ENCODE data around the gene UVRAG.

The UVRAG gene

GRCh38 chr11:75820645-75821044 lies 5.6 kb downstream of the UVRAG start:
- Histone ChIP-seq H3K9me3 (ENCODE audit: control insufficient read depth in 2 of 2, low read length in 2 of 2) (no peaks in the 10 kb centered on the region), H3K27me3 (ENCODE audit: control insufficient read depth in 2 of 2, insufficient read depth in 2 of 2, low read length in 2 of 2) (no peaks in the 10 kb centered on the region), H3K9ac (ENCODE audit: low read depth in 1 of 2, low read length in 2 of 2) (no peak overlapping the region), H3K4me3 (ENCODE audit: low read length in 2 of 2) (no peak overlapping the region), H3K4me1 (ENCODE audit: control insufficient read depth in 2 of 2, insufficient read depth in 2 of 2, low read length in 2 of 2) (peaks cover 9 to 27% of the 10 kb centered on the region in 2 donors), H3K27ac (ENCODE audit: low read depth in 2 of 2, low read length in 2 of 2) (no peak overlapping the region), H3K36me3 (ENCODE audit: control insufficient read depth in 2 of 2, insufficient read depth in 2 of 2, low read length in 2 of 2) (no peaks in the 10 kb centered on the region)

GRCh38 chr11:75821202-75821601 lies 6.2 kb downstream of the UVRAG start:
- no peak overlapping the region for H3K27ac ChIP-seq (ENCODE audit: low read depth in 2 of 2, low read length in 2 of 2)
- H3K9ac ChIP-seq (ENCODE audit: low read depth in 1 of 2, low read length in 2 of 2), result no peak overlapping the region
- H3K4me1 ChIP-seq (ENCODE audit: control insufficient read depth in 2 of 2, insufficient read depth in 2 of 2, low read length in 2 of 2), result peaks cover 9 to 25% of the 10 kb centered on the region in 2 donors
- no peaks in the 10 kb centered on the region for H3K27me3 ChIP-seq (ENCODE audit: control insufficient read depth in 2 of 2, insufficient read depth in 2 of 2, low read length in 2 of 2)
- H3K9me3 ChIP-seq (ENCODE audit: control insufficient read depth in 2 of 2, low read length in 2 of 2), result no peaks in the 10 kb centered on the region
- H3K4me3 ChIP-seq (ENCODE audit: low read length in 2 of 2), result no peak overlapping the region
- no peaks in the 10 kb centered on the region for H3K36me3 ChIP-seq (ENCODE audit: control insufficient read depth in 2 of 2, insufficient read depth in 2 of 2, low read length in 2 of 2)

GRCh38 chr11:75822541-75822940 lies 7.5 kb downstream of the UVRAG start:
- Histone ChIP-seq H3K36me3 (ENCODE audit: control insufficient read depth in 2 of 2, insufficient read depth in 2 of 2, low read length in 2 of 2) (no peaks in the 10 kb centered on the region), H3K27me3 (ENCODE audit: control insufficient read depth in 2 of 2, insufficient read depth in 2 of 2, low read length in 2 of 2) (no peaks in the 10 kb centered on the region), H3K27ac (ENCODE audit: low read depth in 2 of 2, low read length in 2 of 2) (no peak overlapping the region), H3K4me3 (ENCODE audit: low read length in 2 of 2) (no peak overlapping the region), H3K4me1 (ENCODE audit: control insufficient read depth in 2 of 2, insufficient read depth in 2 of 2, low read length in 2 of 2) (peaks cover 2 to 18% of the 10 kb centered on the region in 2 donors), H3K9ac (ENCODE audit: low read depth in 1 of 2, low read length in 2 of 2) (no peak overlapping the region), H3K9me3 (ENCODE audit: control insufficient read depth in 2 of 2, low read length in 2 of 2) (no peaks in the 10 kb centered on the region)

- H3K4me3 ChIP-seq (ENCODE audit: low read length in 2 of 2), result no peak overlapping the region
- no peak overlapping the region for H3K9ac ChIP-seq (ENCODE audit: low read depth in 1 of 2, low read length in 2 of 2)
- no peaks in the 10 kb centered on the region for H3K27me3 ChIP-seq (ENCODE audit: control insufficient read depth in 2 of 2, insufficient read depth in 2 of 2, low read length in 2 of 2)
- peak overlapping the region in 1 of 2 donors; percentile 6 for H3K27ac ChIP-seq (ENCODE audit: low read depth in 2 of 2, low read length in 2 of 2)
- peaks cover 2 to 18% of the 10 kb centered on the region in 2 donors for H3K4me1 ChIP-seq (ENCODE audit: control insufficient read depth in 2 of 2, insufficient read depth in 2 of 2, low read length in 2 of 2)
- H3K36me3 ChIP-seq (ENCODE audit: control insufficient read depth in 2 of 2, insufficient read depth in 2 of 2, low read length in 2 of 2), result no peaks in the 10 kb centered on the region
- H3K9me3 ChIP-seq (ENCODE audit: control insufficient read depth in 2 of 2, low read length in 2 of 2), result no peaks in the 10 kb centered on the region
Observed at GRCh38 chr11:75823415-75823814, 8.4 kb downstream of the UVRAG start.

- Histone ChIP-seq H3K4me3 (ENCODE audit: low read length in 2 of 2) (no peak overlapping the region), H3K27me3 (ENCODE audit: control insufficient read depth in 2 of 2, insufficient read depth in 2 of 2, low read length in 2 of 2) (no peaks in the 10 kb centered on the region), H3K36me3 (ENCODE audit: control insufficient read depth in 2 of 2, insufficient read depth in 2 of 2, low read length in 2 of 2) (no peaks in the 10 kb centered on the region), H3K4me1 (ENCODE audit: control insufficient read depth in 2 of 2, insufficient read depth in 2 of 2, low read length in 2 of 2) (peaks cover 2 to 18% of the 10 kb centered on the region in 2 donors), H3K9me3 (ENCODE audit: control insufficient read depth in 2 of 2, low read length in 2 of 2) (no peaks in the 10 kb centered on the region), H3K27ac (ENCODE audit: low read depth in 2 of 2, low read length in 2 of 2) (no peak overlapping the region), H3K9ac (ENCODE audit: low read depth in 1 of 2, low read length in 2 of 2) (no peak overlapping the region)
Observed at GRCh38 chr11:75823946-75824345, 8.9 kb downstream of the UVRAG start.

- peak overlapping the region in 1 of 2 donors; percentile 13 for H3K4me3 ChIP-seq (ENCODE audit: low read length in 2 of 2)
- H3K4me1 ChIP-seq (ENCODE audit: control insufficient read depth in 2 of 2, insufficient read depth in 2 of 2, low read length in 2 of 2), result peaks cover 2 to 18% of the 10 kb centered on the region in 2 donors
- peak overlapping the region in 1 of 2 donors; percentile 4 for H3K9ac ChIP-seq (ENCODE audit: low read depth in 1 of 2, low read length in 2 of 2)
- no peaks in the 10 kb centered on the region for H3K27me3 ChIP-seq (ENCODE audit: control insufficient read depth in 2 of 2, insufficient read depth in 2 of 2, low read length in 2 of 2)
- no peaks in the 10 kb centered on the region for H3K36me3 ChIP-seq (ENCODE audit: control insufficient read depth in 2 of 2, insufficient read depth in 2 of 2, low read length in 2 of 2)
- H3K9me3 ChIP-seq (ENCODE audit: control insufficient read depth in 2 of 2, low read length in 2 of 2), result no peaks in the 10 kb centered on the region
- H3K27ac ChIP-seq (ENCODE audit: low read depth in 2 of 2, low read length in 2 of 2), result peak overlapping the region; percentile 63 to 70
Observed at GRCh38 chr11:75826461-75827230, 11.6 kb downstream of the UVRAG start.

DNA sequence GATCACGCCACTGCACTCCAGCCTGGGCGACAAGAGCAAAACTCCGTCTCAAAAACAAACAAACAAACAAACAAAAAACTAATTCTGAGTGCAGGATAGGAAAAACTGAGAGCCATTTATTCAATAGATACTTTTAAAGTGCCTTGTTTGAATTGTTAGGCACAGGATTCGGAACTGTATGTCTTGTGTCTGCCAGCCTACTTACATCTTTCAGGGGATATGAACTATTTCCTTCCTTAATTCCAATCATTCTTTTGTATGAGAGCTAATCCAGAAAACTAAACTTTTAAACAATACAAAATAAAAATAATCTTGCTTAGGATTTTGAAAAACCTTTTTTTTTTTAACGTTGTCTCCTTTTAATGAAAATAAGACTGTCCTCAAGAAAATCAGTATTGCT lies 12.6 kb downstream of the UVRAG start:
- H3K27ac ChIP-seq (ENCODE audit: low read depth in 2 of 2, low read length in 2 of 2), result no peak overlapping the region

DNA sequence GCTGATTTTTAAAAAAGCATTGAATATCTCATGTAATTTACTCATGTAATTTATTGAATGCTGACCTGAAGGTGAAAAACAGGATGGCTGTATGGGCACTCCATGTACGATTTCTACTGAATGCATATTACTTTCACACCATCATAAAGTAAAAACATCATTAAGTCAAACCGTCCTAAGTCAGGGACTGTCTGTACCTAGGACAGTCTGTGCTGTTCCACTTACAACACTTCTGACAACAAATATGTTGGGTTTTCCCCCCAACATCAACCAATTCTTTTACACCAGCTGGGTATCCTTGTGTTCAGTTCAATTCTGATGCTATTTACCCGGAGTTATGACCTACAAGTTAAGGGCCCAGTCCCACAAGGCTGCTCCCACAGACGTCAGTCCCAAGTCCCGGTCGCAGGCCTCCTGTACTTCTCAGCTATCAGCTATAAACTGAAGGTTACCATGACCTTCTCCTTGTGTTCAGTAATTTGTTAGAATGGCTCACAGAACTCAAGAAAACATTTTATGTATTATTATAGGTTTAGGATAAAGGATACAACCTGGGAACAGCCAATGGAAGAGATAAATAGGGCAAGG lies 17.0 kb downstream of the UVRAG start:
- Histone ChIP-seq H3K9ac (ENCODE audit: low read depth in 1 of 2, low read length in 2 of 2) (no peak overlapping the region), H3K27ac (ENCODE audit: low read depth in 2 of 2, low read length in 2 of 2) (no peak overlapping the region)

More for the DNA sequence above, 12.6 kb downstream of the UVRAG start:
- Histone ChIP-seq H3K27me3 (ENCODE audit: control insufficient read depth in 2 of 2, insufficient read depth in 2 of 2, low read length in 2 of 2) (no peaks in the 10 kb centered on the region), H3K36me3 (ENCODE audit: control insufficient read depth in 2 of 2, insufficient read depth in 2 of 2, low read length in 2 of 2) (no peaks in the 10 kb centered on the region), H3K4me3 (ENCODE audit: low read length in 2 of 2) (no peak overlapping the region), H3K4me1 (ENCODE audit: control insufficient read depth in 2 of 2, insufficient read depth in 2 of 2, low read length in 2 of 2) (peaks cover 2 to 15% of the 10 kb centered on the region in 2 donors), H3K9me3 (ENCODE audit: control insufficient read depth in 2 of 2, low read length in 2 of 2) (no peaks in the 10 kb centered on the region), H3K9ac (ENCODE audit: low read depth in 1 of 2, low read length in 2 of 2) (no peak overlapping the region)

DNA sequence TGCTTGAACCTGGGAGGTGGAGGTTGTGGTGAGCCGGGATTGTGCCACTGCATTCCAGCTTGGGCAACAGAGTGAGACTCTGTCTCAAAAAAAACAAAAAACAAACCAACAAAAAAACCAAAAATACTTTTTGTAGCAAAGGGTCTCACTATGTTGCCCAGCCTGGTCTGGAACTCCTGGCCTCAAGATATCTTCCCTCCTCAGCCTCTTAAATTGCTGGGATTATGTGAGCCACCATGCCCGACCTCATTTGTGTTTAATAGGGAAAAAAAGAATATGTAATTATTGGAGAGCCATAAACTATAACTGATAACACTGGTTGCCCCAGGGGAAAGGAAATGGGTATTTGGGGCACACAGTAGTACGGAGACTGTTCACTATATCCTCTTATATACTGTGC lies 19.7 kb downstream of the UVRAG start:
- Histone ChIP-seq H3K9ac (ENCODE audit: low read depth in 1 of 2, low read length in 2 of 2) (no peak overlapping the region), H3K4me3 (ENCODE audit: low read length in 2 of 2) (no peak overlapping the region), H3K27me3 (ENCODE audit: control insufficient read depth in 2 of 2, insufficient read depth in 2 of 2, low read length in 2 of 2) (no peaks in the 10 kb centered on the region), H3K9me3 (ENCODE audit: control insufficient read depth in 2 of 2, low read length in 2 of 2) (no peaks in the 10 kb centered on the region), H3K27ac (ENCODE audit: low read depth in 2 of 2, low read length in 2 of 2) (no peak overlapping the region), H3K4me1 (ENCODE audit: control insufficient read depth in 2 of 2, insufficient read depth in 2 of 2, low read length in 2 of 2) (no peaks in the 10 kb centered on the region), H3K36me3 (ENCODE audit: control insufficient read depth in 2 of 2, insufficient read depth in 2 of 2, low read length in 2 of 2) (no peaks in the 10 kb centered on the region)

More for the DNA sequence above, 17.0 kb downstream of the UVRAG start:
- no peak overlapping the region for H3K4me3 ChIP-seq (ENCODE audit: low read length in 2 of 2)
- no peaks in the 10 kb centered on the region for H3K27me3 ChIP-seq (ENCODE audit: control insufficient read depth in 2 of 2, insufficient read depth in 2 of 2, low read length in 2 of 2)
- no peaks in the 10 kb centered on the region for H3K4me1 ChIP-seq (ENCODE audit: control insufficient read depth in 2 of 2, insufficient read depth in 2 of 2, low read length in 2 of 2)
- no peaks in the 10 kb centered on the region for H3K36me3 ChIP-seq (ENCODE audit: control insufficient read depth in 2 of 2, insufficient read depth in 2 of 2, low read length in 2 of 2)
- no peaks in the 10 kb centered on the region for H3K9me3 ChIP-seq (ENCODE audit: control insufficient read depth in 2 of 2, low read length in 2 of 2)

- no peak overlapping the region for H3K27ac ChIP-seq (ENCODE audit: low read depth in 2 of 2, low read length in 2 of 2)
- no peaks in the 10 kb centered on the region for H3K9me3 ChIP-seq (ENCODE audit: control insufficient read depth in 2 of 2, low read length in 2 of 2)
- no peak overlapping the region for H3K9ac ChIP-seq (ENCODE audit: low read depth in 1 of 2, low read length in 2 of 2)
- no peaks in the 10 kb centered on the region for H3K27me3 ChIP-seq (ENCODE audit: control insufficient read depth in 2 of 2, insufficient read depth in 2 of 2, low read length in 2 of 2)
- no peak overlapping the region for H3K4me3 ChIP-seq (ENCODE audit: low read length in 2 of 2)
- no peaks in the 10 kb centered on the region for H3K4me1 ChIP-seq (ENCODE audit: control insufficient read depth in 2 of 2, insufficient read depth in 2 of 2, low read length in 2 of 2)
- no peaks in the 10 kb centered on the region for H3K36me3 ChIP-seq (ENCODE audit: control insufficient read depth in 2 of 2, insufficient read depth in 2 of 2, low read length in 2 of 2)
Observed at GRCh38 chr11:75836417-75836816, 21.4 kb downstream of the UVRAG start.

Data from mucosa of rectum (tissue), 2 donors.